ENCODE measurements around the gene KCNMA1.

The KCNMA1 gene

GRCh38 chr10:76840802-76841201, 796.8 kb downstream of the KCNMA1 start:
- DNase-seq: no peak

- DNase-seq: no peak
Measured at GRCh38 chr10:76839276-76839675, 798.3 kb downstream of the KCNMA1 start.

- no peak for DNase-seq
Measured at GRCh38 chr10:76830218-76830617, 807.4 kb downstream of the KCNMA1 start.

- DNase-seq: no peak
Measured at GRCh38 chr10:76829724-76830123, 807.9 kb downstream of the KCNMA1 start.
